ENCODE measurements around the gene PSMG4. TPM values are rescaled to one million over a fixed set of nuclear protein-coding genes. Genes with fewer than 3 reads are reported as not detected.

PSMG4 gene
- total and polyA plus RNA-seq, 4 donors: 12.0 to 38.2 (median 26.0) TPM

GRCh38 chr6:3281631-3282475 lies 23.1 kb downstream of the PSMG4 start:
- no peaks in the 10 kb centered on the region for H3K4me1 ChIP-seq (ENCODE audit: control insufficient read depth in 1 of 2, insufficient read depth in 2 of 2, low read length in 2 of 2)
- ATAC-seq (ENCODE audit: low FRiP score): no peak
- WGBS, 2 donors: 5 to 7% methylated on average over 13 of the region's 13 CpGs

GRCh38 chr6:3282476-3283236 lies 23.9 kb downstream of the PSMG4 start:
- 78 to 79% methylated on average over 20 of the region's 20 CpGs for WGBS, 2 donors
- Histone ChIP-seq H3K9me3 (ENCODE audit: control insufficient read depth, low read length) (no peaks in the 10 kb centered on the region), H3K27ac (ENCODE audit: low read depth in 1 of 2, low read length in 2 of 2) (peak overlapping the region in 1 of 2 donors; percentile 29), H3K4me1 (ENCODE audit: control insufficient read depth in 1 of 2, insufficient read depth in 2 of 2, low read length in 2 of 2) (no peaks in the 10 kb centered on the region), H3K36me3 (ENCODE audit: control insufficient read depth in 1 of 2, insufficient read depth in 2 of 2, low read length in 1 of 2) (no peaks in the 10 kb centered on the region), H3K4me3 (ENCODE audit: low read length in 2 of 2) (no peak overlapping the region), H3K27me3 (ENCODE audit: control insufficient read depth in 1 of 2, insufficient read depth in 2 of 2, low read length in 1 of 2) (no peaks in the 10 kb centered on the region)
- intact Hi-C loops (cut with DNase I): loop anchor here (5.0 to 10.0 kb wide), 3 partner anchors 122 to 715 kb away; no protein-coding TSS in a partner anchor
- DNase-seq: peak in 1 of 2 donors; percentile 63
- ATAC-seq (ENCODE audit: low FRiP score): no peak

More at GRCh38 chr6:3281631-3282475, 23.1 kb downstream of the PSMG4 start:
- H3K27me3 ChIP-seq (ENCODE audit: control insufficient read depth in 1 of 2, insufficient read depth in 2 of 2, low read length in 1 of 2): no peaks in the 10 kb centered on the region
- H3K4me3 ChIP-seq (ENCODE audit: low read length in 2 of 2): no peak overlapping the region
- intact Hi-C loops (cut with DNase I): loop anchor here (2.0 to 10.0 kb wide), 4 partner anchors 123 to 715 kb away; no protein-coding TSS in a partner anchor
- no peaks in the 10 kb centered on the region for H3K36me3 ChIP-seq (ENCODE audit: control insufficient read depth in 1 of 2, insufficient read depth in 2 of 2, low read length in 1 of 2)
- DNase-seq: peak in 1 of 2 donors; percentile 72
- H3K9me3 ChIP-seq (ENCODE audit: control insufficient read depth, low read length): no peaks in the 10 kb centered on the region
- peak overlapping the region in 1 of 2 donors; percentile 29 for H3K27ac ChIP-seq (ENCODE audit: low read depth in 1 of 2, low read length in 2 of 2)

GRCh38 chr6:3283241-3283640 lies 24.5 kb downstream of the PSMG4 start:
- H3K4me1 ChIP-seq (ENCODE audit: control insufficient read depth in 1 of 2, insufficient read depth in 2 of 2, low read length in 2 of 2): no peaks in the 10 kb centered on the region
- ATAC-seq (ENCODE audit: low FRiP score): no peak
- H3K36me3 ChIP-seq (ENCODE audit: control insufficient read depth in 1 of 2, insufficient read depth in 2 of 2, low read length in 1 of 2): no peaks in the 10 kb centered on the region
- no peak overlapping the region for H3K27ac ChIP-seq (ENCODE audit: low read depth in 1 of 2, low read length in 2 of 2)
- intact Hi-C loops (cut with DNase I): loop anchor here (5.0 to 10.0 kb wide), 3 partner anchors 122 to 714 kb away; no protein-coding TSS in a partner anchor
- no peaks in the 10 kb centered on the region for H3K27me3 ChIP-seq (ENCODE audit: control insufficient read depth in 1 of 2, insufficient read depth in 2 of 2, low read length in 1 of 2)
- WGBS, 2 donors: 95 to 98% methylated on average over 10 of the region's 10 CpGs
- no peaks in the 10 kb centered on the region for H3K9me3 ChIP-seq (ENCODE audit: control insufficient read depth, low read length)
- no peak overlapping the region for H3K4me3 ChIP-seq (ENCODE audit: low read length in 2 of 2)
- DNase-seq: no peak

GRCh38 chr6:3283641-3284435 lies 25.1 kb downstream of the PSMG4 start:
- no peaks in the 10 kb centered on the region for H3K36me3 ChIP-seq (ENCODE audit: control insufficient read depth in 1 of 2, insufficient read depth in 2 of 2, low read length in 1 of 2)
- ATAC-seq (ENCODE audit: low FRiP score): no peak
- H3K27ac ChIP-seq (ENCODE audit: low read depth in 1 of 2, low read length in 2 of 2): no peak overlapping the region
- no peaks in the 10 kb centered on the region for H3K27me3 ChIP-seq (ENCODE audit: control insufficient read depth in 1 of 2, insufficient read depth in 2 of 2, low read length in 1 of 2)
- intact Hi-C loops (cut with DNase I): loop anchor here (5.0 to 10.0 kb wide), 3 partner anchors 121 to 713 kb away; no protein-coding TSS in a partner anchor
- no peaks in the 10 kb centered on the region for H3K9me3 ChIP-seq (ENCODE audit: control insufficient read depth, low read length)
- DNase-seq: peak in 1 of 2 donors; percentile 67
- 90 to 91% methylated on average over 23 of the region's 23 CpGs for WGBS, 2 donors
- H3K4me1 ChIP-seq (ENCODE audit: control insufficient read depth in 1 of 2, insufficient read depth in 2 of 2, low read length in 2 of 2): no peaks in the 10 kb centered on the region
- H3K4me3 ChIP-seq (ENCODE audit: low read length in 2 of 2): no peak overlapping the region

GRCh38 chr6:3284436-3284876 lies 25.7 kb downstream of the PSMG4 start:
- WGBS, 2 donors: 79 to 83% methylated on average over 14 to 17 of the region's 17 CpGs
- H3K4me1 ChIP-seq (ENCODE audit: control insufficient read depth in 1 of 2, insufficient read depth in 2 of 2, low read length in 2 of 2): no peaks in the 10 kb centered on the region
- H3K4me3 ChIP-seq (ENCODE audit: low read length in 2 of 2): no peak overlapping the region
- DNase-seq: peak in 1 of 2 donors; percentile 79
- intact Hi-C loops (cut with DNase I): loop anchor here (5.0 to 10.0 kb wide), 3 partner anchors 120 to 713 kb away; no protein-coding TSS in a partner anchor
- H3K9me3 ChIP-seq (ENCODE audit: control insufficient read depth, low read length): no peaks in the 10 kb centered on the region
- ATAC-seq (ENCODE audit: low FRiP score): no peak
- H3K27me3 ChIP-seq (ENCODE audit: control insufficient read depth in 1 of 2, insufficient read depth in 2 of 2, low read length in 1 of 2): no peaks in the 10 kb centered on the region
- no peaks in the 10 kb centered on the region for H3K36me3 ChIP-seq (ENCODE audit: control insufficient read depth in 1 of 2, insufficient read depth in 2 of 2, low read length in 1 of 2)
- H3K27ac ChIP-seq (ENCODE audit: low read depth in 1 of 2, low read length in 2 of 2): no peak overlapping the region

- Histone ChIP-seq H3K4me1 (ENCODE audit: control insufficient read depth in 1 of 2, insufficient read depth in 2 of 2, low read length in 2 of 2) (no peaks in the 10 kb centered on the region), H3K27ac (ENCODE audit: low read depth in 1 of 2, low read length in 2 of 2) (no peak overlapping the region), H3K27me3 (ENCODE audit: control insufficient read depth in 1 of 2, insufficient read depth in 2 of 2, low read length in 1 of 2) (no peaks in the 10 kb centered on the region), H3K9me3 (ENCODE audit: control insufficient read depth, low read length) (no peaks in the 10 kb centered on the region), H3K36me3 (ENCODE audit: control insufficient read depth in 1 of 2, insufficient read depth in 2 of 2, low read length in 1 of 2) (no peaks in the 10 kb centered on the region), H3K4me3 (ENCODE audit: low read length in 2 of 2) (no peak overlapping the region)
- intact Hi-C loops (cut with DNase I): loop anchor here in 1 of 2 donors (10.0 kb wide), 1 partner anchor 120 kb away; no protein-coding TSS in a partner anchor
- WGBS, 2 donors: 93 to 95% methylated on average over 19 of the region's 19 CpGs
- peak in 1 of 2 donors; percentile 68 for DNase-seq
- no peak for ATAC-seq (ENCODE audit: low FRiP score)
These were observed 26.4 kb downstream of the PSMG4 start for GRCh38 chr6:3285049-3285639.

- H3K36me3 ChIP-seq (ENCODE audit: control insufficient read depth in 1 of 2, insufficient read depth in 2 of 2, low read length in 1 of 2): no peaks in the 10 kb centered on the region
- no peak overlapping the region for H3K4me3 ChIP-seq (ENCODE audit: low read length in 2 of 2)
- WGBS, 2 donors: 91 to 92% methylated on average over 14 of the region's 14 CpGs
- no peak overlapping the region for H3K27ac ChIP-seq (ENCODE audit: low read depth in 1 of 2, low read length in 2 of 2)
- no peaks in the 10 kb centered on the region for H3K9me3 ChIP-seq (ENCODE audit: control insufficient read depth, low read length)
- H3K27me3 ChIP-seq (ENCODE audit: control insufficient read depth in 1 of 2, insufficient read depth in 2 of 2, low read length in 1 of 2): no peaks in the 10 kb centered on the region
- intact Hi-C loops (cut with DNase I): loop anchor here in 1 of 2 donors (10.0 kb wide), 1 partner anchor 119 kb away; no protein-coding TSS in a partner anchor
- H3K4me1 ChIP-seq (ENCODE audit: control insufficient read depth in 1 of 2, insufficient read depth in 2 of 2, low read length in 2 of 2): no peaks in the 10 kb centered on the region
- DNase-seq: peak in 1 of 2 donors; percentile 39
- no peak for ATAC-seq (ENCODE audit: low FRiP score)
These were observed 27.0 kb downstream of the PSMG4 start for GRCh38 chr6:3285732-3286131.

Measured in aorta (tissue), 5 donors.